ENCODE measurements around the gene FGFR2. TPM values are rescaled to one million over a fixed set of nuclear protein-coding genes. Genes with fewer than 3 reads are reported as not detected.

Gene FGFR2
- total RNA-seq, 1 experiment from 2014 or later: 286 TPM

- peaks cover 3% of the 10 kb centered on the region; the same call in 1 of the 2 replicates for H3K4me1 ChIP-seq
- no peaks in the 10 kb centered on the region for H3K36me3 Mint-ChIP-seq (ENCODE audit: insufficient read depth, unreplicated experiment)
- no peaks in the 10 kb centered on the region for H3K27me3 ChIP-seq (replicated peaks; ENCODE audit: control insufficient read depth, insufficient read depth, low read length)
- H3K4me3 ChIP-seq (ENCODE audit: low read depth, low read length): no peak overlapping the region
- DNase-seq: peak in 1 of 2 experiments; percentile 5
- intact Hi-C loops (cut with micrococcal nuclease; ENCODE audit: unreplicated experiment): no loop called here
- CTCF ChIA-PET: no interaction called here
- no TSS peak for BruUV-seq (replicated peaks)
- no peaks in the 10 kb centered on the region for H3K27me3 Mint-ChIP-seq (ENCODE audit: insufficient read depth, unreplicated experiment)
- no peaks in the 10 kb centered on the region; the same call in 1 of the 2 replicates for H3K36me3 ChIP-seq (ENCODE audit: control insufficient read depth, insufficient read depth, low read length)
- H3K9me3 ChIP-seq: no peaks in the 10 kb centered on the region
- no peak overlapping the region for H3K27ac Mint-ChIP-seq (ENCODE audit: unreplicated experiment)
- POLR2A ChIA-PET: no interaction called here
- H3K4me1 Mint-ChIP-seq (ENCODE audit: low read depth, unreplicated experiment): peaks cover 17% of the 10 kb centered on the region
- TF ChIP-seq, protein P1, sequence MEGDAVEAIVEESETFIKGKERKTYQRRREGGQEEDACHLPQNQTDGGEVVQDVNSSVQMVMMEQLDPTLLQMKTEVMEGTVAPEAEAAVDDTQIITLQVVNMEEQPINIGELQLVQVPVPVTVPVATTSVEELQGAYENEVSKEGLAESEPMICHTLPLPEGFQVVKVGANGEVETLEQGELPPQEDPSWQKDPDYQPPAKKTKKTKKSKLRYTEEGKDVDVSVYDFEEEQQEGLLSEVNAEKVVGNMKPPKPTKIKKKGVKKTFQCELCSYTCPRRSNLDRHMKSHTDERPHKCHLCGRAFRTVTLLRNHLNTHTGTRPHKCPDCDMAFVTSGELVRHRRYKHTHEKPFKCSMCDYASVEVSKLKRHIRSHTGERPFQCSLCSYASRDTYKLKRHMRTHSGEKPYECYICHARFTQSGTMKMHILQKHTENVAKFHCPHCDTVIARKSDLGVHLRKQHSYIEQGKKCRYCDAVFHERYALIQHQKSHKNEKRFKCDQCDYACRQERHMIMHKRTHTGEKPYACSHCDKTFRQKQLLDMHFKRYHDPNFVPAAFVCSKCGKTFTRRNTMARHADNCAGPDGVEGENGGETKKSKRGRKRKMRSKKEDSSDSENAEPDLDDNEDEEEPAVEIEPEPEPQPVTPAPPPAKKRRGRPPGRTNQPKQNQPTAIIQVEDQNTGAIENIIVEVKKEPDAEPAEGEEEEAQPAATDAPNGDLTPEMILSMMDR (IDR thresholded peaks at IDR 0.05; ENCODE audit: insufficient read depth in 1 of 2, low read depth in 1 of 2, low read length in 1 of 2, severe bottlenecking in 1 of 2, unreplicated experiment in 1 of 2): no peak
- H3K9me3 Mint-ChIP-seq (ENCODE audit: unreplicated experiment): no peaks in the 10 kb centered on the region
- H3K4me3 Mint-ChIP-seq (ENCODE audit: unreplicated experiment): no peak overlapping the region
Observed at GRCh38 chr10:121461307-121461706, 136.9 kb downstream of the FGFR2 start.

DNA sequence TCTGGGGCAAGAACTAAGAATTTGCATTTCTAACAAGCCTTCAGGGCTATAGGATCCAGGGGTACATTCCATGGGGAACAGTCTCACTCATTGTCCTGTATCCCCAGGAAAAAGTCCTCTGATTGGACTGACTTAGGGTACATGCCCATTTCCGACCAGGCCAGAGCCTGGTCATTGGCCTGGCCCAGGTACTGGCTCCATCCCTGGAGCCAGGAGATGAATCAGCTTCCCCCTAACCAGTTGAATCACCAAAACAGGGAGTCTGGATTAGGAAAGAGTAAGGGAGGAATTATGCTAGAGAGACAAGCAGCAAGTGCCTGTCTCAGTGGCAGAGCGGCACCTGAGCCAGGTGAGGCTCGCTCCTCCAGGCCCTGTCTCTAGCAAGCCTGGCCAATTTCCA, 137.5 kb downstream of the FGFR2 start:
- no peak overlapping the region for H3K27ac Mint-ChIP-seq (ENCODE audit: unreplicated experiment)
- no peaks in the 10 kb centered on the region for H3K27me3 Mint-ChIP-seq (ENCODE audit: insufficient read depth, unreplicated experiment)
- intact Hi-C loops (cut with micrococcal nuclease; ENCODE audit: unreplicated experiment): no loop called here

GRCh38 chr10:121459622-121460453, 138.4 kb downstream of the FGFR2 start:
- ChIA-PET CTCF (interaction anchor here (0.6 kb wide), 1 partner anchor 372 kb away, joined by 3 read pairs; no protein-coding TSS in a partner anchor), POLR2A (no interaction called here)
- DNase-seq: no peak
- H3K4me1 Mint-ChIP-seq (ENCODE audit: low read depth, unreplicated experiment): peaks cover 22% of the 10 kb centered on the region
- H3K36me3 ChIP-seq (ENCODE audit: control insufficient read depth, insufficient read depth, low read length): no peaks in the 10 kb centered on the region; the same call in 1 of the 2 replicates
- H3K36me3 Mint-ChIP-seq (ENCODE audit: insufficient read depth, unreplicated experiment): no peaks in the 10 kb centered on the region
- no TSS peak for BruUV-seq (replicated peaks)
- no peaks in the 10 kb centered on the region for H3K9me3 Mint-ChIP-seq (ENCODE audit: unreplicated experiment)
- H3K27ac Mint-ChIP-seq (ENCODE audit: unreplicated experiment): peak overlapping the region; percentile 50
- intact Hi-C loops (cut with micrococcal nuclease; ENCODE audit: unreplicated experiment): no loop called here
- no peaks in the 10 kb centered on the region for H3K27me3 Mint-ChIP-seq (ENCODE audit: insufficient read depth, unreplicated experiment)
- H3K4me3 Mint-ChIP-seq (ENCODE audit: unreplicated experiment): no peak overlapping the region
- no peaks in the 10 kb centered on the region for H3K27me3 ChIP-seq (replicated peaks; ENCODE audit: control insufficient read depth, insufficient read depth, low read length)
- no peak overlapping the region for H3K4me3 ChIP-seq (ENCODE audit: low read depth, low read length)
- peaks cover 15% of the 10 kb centered on the region for H3K4me1 ChIP-seq
- no peaks in the 10 kb centered on the region for H3K9me3 ChIP-seq
- TF ChIP-seq, protein P1 (IDR thresholded peaks at IDR 0.05; ENCODE audit: insufficient read depth in 1 of 2, low read depth in 1 of 2, low read length in 1 of 2, severe bottlenecking in 1 of 2, unreplicated experiment in 1 of 2): no peak

More for the DNA sequence above, 137.5 kb downstream of the FGFR2 start:
- ChIA-PET POLR2A (no interaction called here), CTCF (no interaction called here)
- no peaks in the 10 kb centered on the region for H3K27me3 ChIP-seq (replicated peaks; ENCODE audit: control insufficient read depth, insufficient read depth, low read length)
- no peak for DNase-seq
- Mint-ChIP-seq H3K36me3 (ENCODE audit: insufficient read depth, unreplicated experiment) (no peaks in the 10 kb centered on the region), H3K4me3 (ENCODE audit: unreplicated experiment) (no peak overlapping the region), H3K9me3 (ENCODE audit: unreplicated experiment) (no peaks in the 10 kb centered on the region), H3K4me1 (ENCODE audit: low read depth, unreplicated experiment) (peaks cover 17% of the 10 kb centered on the region)
- peaks cover 8% of the 10 kb centered on the region; the same call in 1 of the 2 replicates for H3K4me1 ChIP-seq
- no peaks in the 10 kb centered on the region for H3K9me3 ChIP-seq
- TF ChIP-seq, protein P1 (IDR thresholded peaks at IDR 0.05; ENCODE audit: insufficient read depth in 1 of 2, low read depth in 1 of 2, low read length in 1 of 2, severe bottlenecking in 1 of 2, unreplicated experiment in 1 of 2): no peak
- H3K4me3 ChIP-seq (ENCODE audit: low read depth, low read length): no peak overlapping the region
- BruUV-seq (replicated peaks): no TSS peak
- no peaks in the 10 kb centered on the region; the same call in 1 of the 2 replicates for H3K36me3 ChIP-seq (ENCODE audit: control insufficient read depth, insufficient read depth, low read length)
